ENCODE data around the gene PSMB7.
A peak's percentile ranks its signal among the peaks of the same experiment; 100 is the strongest.

PSMB7 gene

DNA sequence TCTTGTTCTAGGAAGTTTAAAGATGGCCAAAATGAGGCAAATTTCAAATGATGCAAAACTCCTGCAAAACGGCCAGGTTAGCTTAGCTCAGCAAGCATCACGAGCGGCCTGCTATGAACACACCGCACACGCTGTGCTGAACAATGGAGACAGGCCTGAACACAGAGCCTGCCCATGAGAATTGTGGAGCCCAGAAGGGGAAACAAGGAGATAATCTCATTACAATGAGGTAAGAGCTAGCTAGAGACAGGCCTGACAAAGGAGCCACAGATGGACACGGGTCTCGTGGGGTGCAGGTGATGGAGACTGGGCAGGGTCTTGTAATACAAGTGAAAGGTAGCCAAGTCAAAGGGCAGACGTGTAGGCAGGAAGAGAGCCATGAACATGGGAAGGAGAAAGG lies 50.2 kb downstream of the PSMB7 start:
- H3K4me3 ChIP-seq (ENCODE audit: low read depth, low read length): no peak overlapping the region
- DNase-seq (ENCODE audit: low read depth): no peak

DNA sequence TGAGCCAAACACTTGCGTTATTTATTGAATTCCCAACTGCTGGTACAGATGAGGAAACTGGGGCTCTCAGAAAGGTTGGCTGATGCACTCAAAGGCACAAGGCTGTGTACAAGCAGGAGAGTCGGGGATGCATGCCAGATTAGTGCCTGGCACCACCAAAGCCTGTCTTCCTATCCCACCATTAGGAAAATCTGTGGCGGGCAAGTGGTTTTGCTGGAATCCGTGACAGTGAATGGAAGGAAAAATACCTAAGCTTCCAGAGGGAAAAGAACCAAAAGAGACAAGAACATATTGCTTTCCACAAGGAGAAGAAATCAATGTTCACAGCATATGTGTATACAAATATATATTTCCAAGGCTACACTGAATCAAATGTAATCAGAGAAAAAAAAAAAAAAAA lies 51.1 kb downstream of the PSMB7 start:
- no peak overlapping the region for H3K4me3 ChIP-seq (ENCODE audit: low read depth, low read length)
- DNase-seq (ENCODE audit: low read depth): no peak

- DNase-seq (ENCODE audit: low read depth): no peak
- H3K4me3 ChIP-seq (ENCODE audit: low read depth, low read length): no peak overlapping the region
Observed at GRCh38 chr9:124363326-124364096, 51.7 kb downstream of the PSMB7 start.

GRCh38 chr9:124361128-124361527 lies 54.1 kb downstream of the PSMB7 start:
- no peak overlapping the region for H3K4me3 ChIP-seq (ENCODE audit: low read depth, low read length)
- no peak for DNase-seq (ENCODE audit: low read depth)

GRCh38 chr9:124359855-124360678 lies 55.2 kb downstream of the PSMB7 start:
- H3K4me3 ChIP-seq (ENCODE audit: low read depth, low read length): no peak overlapping the region

GRCh38 chr9:124359426-124359825 lies 55.8 kb downstream of the PSMB7 start:
- H3K4me3 ChIP-seq (ENCODE audit: low read depth, low read length): no peak overlapping the region
- no peak for DNase-seq (ENCODE audit: low read depth)

More at GRCh38 chr9:124359855-124360678, 55.2 kb downstream of the PSMB7 start:
- DNase-seq (ENCODE audit: low read depth): no peak

GRCh38 chr9:124358631-124359030 lies 56.6 kb downstream of the PSMB7 start:
- no peak overlapping the region for H3K4me3 ChIP-seq (ENCODE audit: low read depth, low read length)
- no peak for DNase-seq (ENCODE audit: low read depth)

DNA sequence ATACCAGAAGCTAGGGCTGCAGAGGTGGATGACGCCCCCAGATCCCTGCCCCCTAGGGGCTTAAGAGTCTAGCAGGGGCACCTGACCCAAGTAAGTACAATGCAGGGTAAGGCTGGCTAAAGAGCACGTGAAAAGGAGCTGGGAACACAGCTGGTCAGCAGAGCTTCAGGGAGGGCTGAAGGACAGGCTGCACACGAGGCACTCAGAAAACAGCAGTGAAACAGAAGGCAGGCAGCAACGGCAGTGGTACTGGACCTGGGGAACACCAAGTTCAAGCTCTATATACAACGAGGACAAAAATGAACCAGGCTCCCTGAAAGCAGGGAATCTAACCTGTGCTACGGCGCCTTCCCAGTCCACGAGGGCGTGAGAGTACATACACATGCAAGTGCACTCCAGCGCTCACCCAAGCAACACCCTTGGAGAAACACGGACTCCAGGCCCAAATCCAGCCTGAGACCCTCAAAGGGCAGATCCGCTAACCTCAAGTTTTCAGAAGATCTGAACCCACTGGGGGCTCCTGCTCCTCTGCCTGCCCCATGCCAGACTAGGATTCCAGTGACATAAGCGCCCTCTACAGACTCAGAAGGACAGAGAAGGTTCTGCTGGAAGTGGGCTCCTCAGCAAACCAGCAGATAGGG lies 57.4 kb downstream of the PSMB7 start:
- no peak overlapping the region for H3K4me3 ChIP-seq (ENCODE audit: low read depth, low read length)
- DNase-seq (ENCODE audit: low read depth): no peak

GRCh38 chr9:124356745-124357390 lies 58.4 kb downstream of the PSMB7 start:
- DNase-seq (ENCODE audit: low read depth): no peak
- H3K4me3 ChIP-seq (ENCODE audit: low read depth, low read length): no peak overlapping the region

DNA sequence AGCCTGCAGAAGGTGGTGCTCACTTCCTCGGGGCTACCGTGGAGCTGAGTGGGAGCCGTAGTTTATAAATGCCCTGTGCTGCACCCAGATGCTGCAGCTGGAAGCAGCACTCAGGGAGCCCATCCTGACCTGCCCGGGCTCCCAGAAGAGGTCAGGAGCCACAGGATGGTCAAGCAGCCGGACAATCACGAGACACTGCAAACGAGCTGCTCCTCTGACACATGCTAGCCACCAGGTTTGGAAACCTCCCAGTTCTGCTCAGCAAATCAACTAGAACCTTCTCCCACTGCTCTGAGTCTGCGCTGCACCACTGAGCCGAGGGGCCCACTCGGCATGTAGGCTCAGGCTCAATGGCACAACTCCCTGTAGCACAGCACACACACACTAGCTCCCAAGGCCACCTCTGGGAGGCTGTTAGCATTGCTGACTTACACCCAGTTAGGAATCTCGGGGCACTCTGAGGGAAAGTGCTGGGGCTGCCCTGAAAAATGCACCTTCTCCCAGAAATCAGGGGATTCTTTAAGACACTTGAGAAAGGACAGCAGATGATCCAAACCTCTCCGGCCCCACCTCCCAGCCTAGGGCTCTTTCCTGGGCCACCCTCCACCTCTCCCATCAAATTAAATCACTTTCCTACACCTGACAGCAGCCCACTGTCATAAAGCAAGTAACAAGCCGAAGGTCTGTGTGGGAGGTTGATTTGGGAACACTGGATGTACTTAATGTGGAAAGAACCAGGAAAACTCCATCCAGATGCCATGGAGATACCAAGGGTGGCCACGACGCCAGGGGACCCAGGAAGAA lies 59.1 kb downstream of the PSMB7 start:
- H3K4me3 ChIP-seq (ENCODE audit: low read depth, low read length): no peak overlapping the region
- DNase-seq (ENCODE audit: low read depth): no peak

DNA sequence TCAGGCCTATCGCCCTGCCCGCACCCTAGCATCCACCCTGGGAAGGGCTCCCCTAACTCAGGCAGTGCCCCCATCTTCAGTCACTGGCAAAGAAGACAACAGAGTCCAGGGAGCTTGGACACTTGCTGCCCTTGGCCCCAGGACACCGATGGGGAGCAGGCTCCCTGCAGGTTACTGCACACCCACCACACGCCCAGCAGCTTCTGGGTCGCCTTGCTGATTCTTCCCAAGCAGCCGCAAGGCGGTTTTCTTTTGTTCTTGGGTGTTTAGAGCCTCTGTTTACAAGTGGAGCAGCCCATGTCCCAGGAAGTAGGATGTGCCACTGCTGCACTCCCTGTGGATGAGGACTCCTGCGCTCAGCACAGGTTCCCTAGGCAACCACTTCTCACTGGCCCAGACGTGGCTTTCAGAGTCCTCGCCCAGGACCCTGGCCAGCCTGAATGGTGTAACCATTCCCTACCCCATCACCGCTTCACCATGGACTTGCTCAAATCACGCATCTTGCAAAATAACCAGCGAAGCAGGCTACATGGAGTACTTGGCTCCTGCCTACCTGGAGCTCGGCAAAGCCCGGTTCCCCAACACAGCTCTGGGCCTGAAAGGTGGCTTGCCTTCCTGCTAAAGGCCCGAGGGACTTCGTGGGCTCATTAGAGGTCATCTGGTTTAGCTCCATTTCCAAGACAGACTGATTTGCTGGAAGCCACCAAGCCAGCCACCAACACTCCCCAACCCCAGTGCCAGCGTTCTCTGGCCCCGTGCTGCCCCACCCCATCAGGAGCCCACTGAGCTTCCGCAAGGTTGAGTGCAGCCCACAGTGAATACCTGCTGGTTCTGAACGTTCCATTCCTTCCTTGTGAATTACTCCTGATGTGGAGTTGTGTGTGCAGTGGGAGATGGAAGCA lies 60.0 kb downstream of the PSMB7 start:
- H3K4me3 ChIP-seq (ENCODE audit: low read depth, low read length): no peak overlapping the region
- DNase-seq (ENCODE audit: low read depth): no peak

DNA sequence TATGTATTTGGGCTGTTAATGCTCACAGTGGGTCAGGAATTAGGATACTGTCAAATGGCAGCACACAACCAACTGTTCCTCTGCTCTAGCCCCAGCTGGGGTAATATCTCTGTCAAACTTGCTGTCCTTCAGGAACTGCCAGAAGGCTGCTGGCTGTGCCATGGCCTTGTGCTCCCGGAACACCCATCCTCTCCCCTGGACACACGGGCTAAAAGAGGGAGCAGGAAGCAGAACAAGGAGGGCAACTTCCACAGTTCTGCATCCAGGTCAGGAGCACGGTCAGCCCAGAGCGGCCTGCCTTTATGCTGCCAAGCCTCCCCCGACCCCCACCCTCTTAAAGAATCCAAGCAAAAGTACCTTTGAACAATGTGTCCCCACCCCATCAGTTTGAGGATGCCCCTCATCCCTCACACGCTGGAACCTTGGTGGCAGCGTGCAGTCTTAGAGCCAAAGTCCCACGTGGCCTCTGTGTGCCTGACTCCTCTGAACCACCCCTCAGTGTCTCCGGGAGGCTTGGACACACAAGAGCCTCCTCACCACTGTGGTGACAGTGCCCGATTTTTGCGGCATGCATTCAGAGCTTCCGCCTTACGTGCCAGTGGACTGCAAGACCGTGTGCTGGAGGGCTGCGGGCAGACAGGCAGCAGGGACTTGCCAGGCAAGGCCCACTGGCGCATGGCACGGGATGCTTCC lies 60.8 kb downstream of the PSMB7 start:
- DNase-seq (ENCODE audit: low read depth): no peak
- no peak overlapping the region for H3K4me3 ChIP-seq (ENCODE audit: low read depth, low read length)

- H3K4me3 ChIP-seq (ENCODE audit: low read depth, low read length): no peak overlapping the region
- peak; percentile 33 for DNase-seq (ENCODE audit: low read depth)
Observed at GRCh38 chr9:124353811-124354274, 61.4 kb downstream of the PSMB7 start.

DNA sequence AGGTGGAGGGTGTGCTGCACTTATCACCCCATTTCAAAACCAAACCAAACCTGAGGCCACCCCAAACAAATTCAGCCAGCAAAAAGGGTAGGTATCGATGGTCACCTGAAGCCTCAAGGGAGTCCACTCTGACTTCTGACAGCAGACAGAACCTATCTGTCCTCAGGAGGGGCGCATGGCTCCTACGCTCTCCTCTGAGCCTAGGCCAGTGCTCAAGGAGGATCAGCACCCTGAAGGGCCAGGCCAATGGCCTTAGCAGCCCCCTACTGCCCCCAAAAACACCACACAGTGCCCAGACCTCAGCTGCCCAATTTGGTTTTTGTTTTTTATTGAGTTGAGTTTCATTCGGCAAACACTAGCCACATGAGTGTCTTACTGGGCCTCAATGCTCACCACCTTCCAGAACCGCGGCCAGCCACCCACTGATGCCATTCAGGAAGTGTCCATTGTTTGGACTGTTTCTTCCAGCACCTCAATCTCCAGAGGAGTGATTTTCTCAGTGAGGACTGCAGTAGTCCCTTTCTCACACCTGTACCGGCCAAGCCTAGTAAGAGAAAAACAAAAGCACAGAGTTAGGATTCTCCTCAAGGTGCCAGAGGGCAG lies 62.0 kb downstream of the PSMB7 start:
- no peak overlapping the region for H3K4me3 ChIP-seq (ENCODE audit: low read depth, low read length)
- DNase-seq (ENCODE audit: low read depth): no peak

GRCh38 chr9:124352616-124353015 lies 62.6 kb downstream of the PSMB7 start:
- no peak for DNase-seq (ENCODE audit: low read depth)
- no peak overlapping the region for H3K4me3 ChIP-seq (ENCODE audit: low read depth, low read length)

GRCh38 chr9:124351672-124352468 lies 63.4 kb downstream of the PSMB7 start:
- no peak overlapping the region for H3K4me3 ChIP-seq (ENCODE audit: low read depth, low read length)
- no peak for DNase-seq (ENCODE audit: low read depth)
